GM20431 (cell line): ENCODE measurements around the gene HOXA1.

ENCODE experiments used
- in situ Hi-C: fragments of 300-500 bp; cut with MseI, MboI; formaldehyde crosslinking; loops from one replicate; pipeline ENCODE4 v1.15.0; 2020; ENCODE audit warnings: low sequenced_read_pairs; ENCODE audit not compliant: unreplicated experiment

HOXA1 gene

DNA sequence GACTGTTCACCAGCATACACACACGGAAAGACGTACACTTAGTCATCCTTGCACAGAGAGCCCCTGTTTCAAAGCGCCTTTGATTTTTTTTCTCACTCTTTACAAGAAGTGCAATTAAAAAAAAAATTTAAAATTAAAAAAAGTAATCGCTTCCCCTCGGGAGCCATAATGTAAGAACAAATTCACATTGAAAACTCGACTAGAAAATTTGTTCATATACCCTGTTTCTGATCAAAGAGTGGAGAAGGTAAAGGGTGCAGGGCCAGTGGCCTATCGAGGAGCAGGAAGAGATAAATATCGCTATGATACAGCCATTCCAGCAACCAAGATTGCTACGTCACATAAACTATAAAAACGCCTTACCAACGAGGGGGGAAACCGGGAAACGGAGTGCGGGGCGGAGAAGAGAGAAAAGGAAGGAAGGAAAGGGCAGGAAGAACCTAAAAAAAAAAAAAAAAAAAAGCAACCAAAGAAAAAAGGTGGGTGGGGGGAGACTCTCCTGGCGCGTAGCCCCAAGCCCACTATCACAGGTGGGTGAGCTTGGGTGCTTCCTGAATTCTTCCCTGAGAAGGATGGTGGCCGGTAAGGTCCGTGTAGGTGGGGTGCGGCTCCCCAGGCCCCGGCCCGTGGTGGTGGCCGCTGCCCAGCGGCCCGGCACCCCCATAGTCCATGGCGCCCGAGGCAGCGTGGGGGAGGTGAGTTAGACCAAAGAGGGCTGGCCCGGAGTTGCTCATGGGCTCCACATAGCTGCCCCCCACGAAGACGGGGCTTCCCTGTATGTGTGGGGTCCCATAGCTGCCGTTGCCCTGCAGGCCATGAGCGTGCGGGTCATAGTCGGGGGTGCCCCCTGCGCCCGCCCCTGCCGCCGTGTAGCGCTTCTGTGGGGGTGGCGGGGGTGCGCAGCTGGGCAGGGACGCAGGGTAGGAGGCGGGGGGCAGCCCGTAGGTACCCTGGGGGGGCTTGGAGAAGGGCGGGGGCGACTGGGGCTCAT lies 11.9 kb upstream of the HOXA1 start:
- in situ Hi-C loops: no loop called here

GRCh38 chr7:27106901-27107240 lies 11.1 kb upstream of the HOXA1 start:
- in situ Hi-C loops: no loop called here

GRCh38 chr7:27106181-27106900 lies 10.5 kb upstream of the HOXA1 start:
- in situ Hi-C loops: no loop called here

DNA sequence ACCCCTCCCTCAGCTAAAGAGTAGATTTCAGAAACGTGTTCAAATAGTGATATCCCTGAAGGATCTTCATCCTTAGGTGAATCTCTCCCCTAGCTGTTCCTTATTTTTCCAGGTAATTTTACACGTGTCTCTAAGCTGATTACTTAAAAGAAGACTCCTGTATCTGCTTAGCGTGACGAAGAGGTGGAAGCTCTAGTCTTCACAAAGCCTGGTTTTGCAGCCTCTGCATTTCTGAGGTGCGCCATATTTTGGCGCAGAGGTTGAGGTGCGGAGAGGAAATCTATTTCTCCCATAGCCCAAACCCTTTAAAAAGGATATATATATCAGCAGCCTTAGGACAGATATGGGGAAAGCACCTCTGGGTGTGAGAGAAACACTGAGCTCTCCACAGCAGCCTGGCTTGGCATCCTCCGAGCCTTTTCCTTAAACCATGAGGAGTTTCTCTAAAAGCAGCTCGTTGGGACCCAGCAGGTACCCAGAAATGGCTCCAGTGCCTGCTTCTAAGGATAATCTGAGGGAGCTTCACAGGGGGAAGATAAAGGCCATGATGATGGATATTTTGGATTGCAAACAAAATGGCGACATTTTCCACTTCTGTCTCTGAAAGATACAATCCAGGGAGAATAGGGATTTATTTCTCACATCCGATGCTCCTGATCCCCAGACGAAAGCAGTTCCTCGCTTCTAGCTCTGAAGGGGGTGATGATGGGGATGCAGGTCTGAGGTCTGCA lies 9.7 kb upstream of the HOXA1 start:
- in situ Hi-C loops: no loop called here

- in situ Hi-C loops: no loop called here
Measured at GRCh38 chr7:27104341-27105058, 8.7 kb upstream of the HOXA1 start.

DNA sequence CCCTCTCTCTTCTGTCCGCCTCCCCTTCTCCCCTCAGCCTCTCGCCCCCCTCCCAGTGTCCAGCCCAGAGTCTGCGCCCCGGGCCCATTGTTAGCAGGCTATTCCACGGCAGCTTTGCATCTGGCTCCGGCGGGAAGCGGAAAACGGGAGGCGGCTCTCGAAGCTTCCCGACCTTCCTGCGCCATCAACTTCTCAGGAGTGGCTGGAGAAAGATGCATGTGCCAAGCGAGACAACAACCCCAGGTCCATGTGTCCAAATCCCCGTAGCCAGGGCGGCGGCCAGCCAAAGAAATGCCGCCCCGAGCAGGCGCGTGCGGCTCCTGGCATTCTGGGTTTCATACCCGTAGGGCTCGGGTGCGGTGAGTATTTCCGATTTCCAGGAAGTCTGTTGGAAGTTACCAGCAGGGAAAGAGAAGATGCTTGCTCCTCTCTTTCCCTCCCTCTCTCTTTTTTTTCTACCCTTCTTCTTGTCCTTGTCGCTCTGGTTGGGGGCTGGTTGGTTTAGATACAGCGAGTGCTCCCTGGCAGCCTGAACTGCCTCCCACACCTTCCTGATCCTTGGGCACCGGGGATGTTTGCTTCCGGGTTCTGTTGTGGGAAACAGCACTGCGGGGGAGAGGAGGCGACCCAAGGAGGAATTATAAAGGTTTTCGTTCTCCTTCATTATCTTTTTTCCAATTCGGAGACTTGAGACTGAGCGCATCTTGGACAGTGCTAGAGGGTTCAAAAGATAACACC lies 7.9 kb upstream of the HOXA1 start:
- in situ Hi-C loops: no loop called here

DNA sequence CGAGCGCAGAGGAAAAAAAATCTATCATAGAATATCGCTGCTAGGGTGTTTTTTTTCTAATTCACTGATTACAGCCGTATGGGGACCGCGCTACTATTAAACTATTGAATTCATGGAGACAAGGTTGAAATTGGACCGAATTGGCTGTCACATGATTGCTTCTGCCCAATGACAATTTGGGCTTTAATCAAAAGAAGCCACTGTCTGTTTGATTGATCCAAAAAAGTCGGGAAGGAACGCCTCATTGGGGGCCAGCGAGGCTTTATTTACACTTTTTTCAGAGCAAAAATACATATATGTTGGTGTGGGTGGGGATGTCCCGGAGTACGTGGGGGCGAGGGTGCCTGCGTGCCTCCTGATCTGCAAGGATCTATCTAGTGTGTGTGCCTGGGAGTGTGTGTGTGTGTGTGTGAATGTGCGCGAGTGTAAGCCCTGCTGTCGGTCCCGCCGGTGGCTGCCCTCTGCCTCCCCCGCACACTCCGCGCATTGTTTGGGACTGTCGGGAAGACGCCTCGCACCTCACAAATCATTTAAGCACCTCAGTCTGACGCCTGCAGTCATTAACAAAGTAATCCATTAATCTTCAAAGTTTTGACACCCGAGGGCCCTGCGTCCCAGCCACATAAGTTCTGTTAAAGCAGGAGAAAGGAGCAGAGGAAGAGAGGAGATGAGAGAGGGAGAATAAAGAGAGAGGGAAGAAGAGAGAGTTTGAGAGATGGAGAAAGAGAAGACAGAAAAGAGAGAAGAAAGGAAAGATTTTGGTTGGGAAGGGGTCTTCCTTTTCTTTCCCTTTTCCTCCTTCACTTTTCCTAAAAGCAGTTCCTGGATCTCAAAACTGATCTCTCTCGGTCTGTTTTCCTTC lies 7.0 kb upstream of the HOXA1 start, which contains the start of gene HOXA2:
HOXA2 (minus strand) TSS at position 103 of the 862 bp plus-strand sequence. CDS start 183 bp downstream, outside the sequence.
- in situ Hi-C loops: no loop called here

GRCh38 chr7:27101957-27102580 lies 6.3 kb upstream of the HOXA1 start:
- in situ Hi-C loops: no loop called here

GRCh38 chr7:27101171-27101956 lies 5.6 kb upstream of the HOXA1 start:
- in situ Hi-C loops: no loop called here

DNA sequence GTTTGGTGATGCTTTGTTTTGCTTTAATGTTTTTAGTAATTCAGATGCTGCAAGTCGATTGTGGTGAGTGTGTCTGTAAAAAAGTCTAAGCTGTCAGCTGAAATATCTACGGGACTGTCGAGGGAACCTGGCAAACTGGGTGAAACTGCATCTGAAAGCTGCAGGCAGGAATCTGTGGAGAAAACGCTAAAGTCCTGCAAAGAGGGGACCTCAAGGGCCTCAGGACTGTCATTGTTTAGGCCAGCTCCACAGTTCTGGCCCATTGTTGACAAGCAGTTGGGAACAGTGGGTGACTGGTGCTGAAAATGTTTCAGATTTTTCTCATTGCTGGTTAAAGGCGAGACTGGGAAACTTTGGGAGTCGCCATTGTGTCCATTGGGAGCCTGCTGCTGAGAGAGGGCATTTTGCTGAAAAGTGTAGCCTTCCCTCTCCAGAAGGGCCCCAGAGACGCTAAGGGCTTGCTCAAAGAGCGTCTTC lies 4.9 kb upstream of the HOXA1 start:
- in situ Hi-C loops: no loop called here

DNA sequence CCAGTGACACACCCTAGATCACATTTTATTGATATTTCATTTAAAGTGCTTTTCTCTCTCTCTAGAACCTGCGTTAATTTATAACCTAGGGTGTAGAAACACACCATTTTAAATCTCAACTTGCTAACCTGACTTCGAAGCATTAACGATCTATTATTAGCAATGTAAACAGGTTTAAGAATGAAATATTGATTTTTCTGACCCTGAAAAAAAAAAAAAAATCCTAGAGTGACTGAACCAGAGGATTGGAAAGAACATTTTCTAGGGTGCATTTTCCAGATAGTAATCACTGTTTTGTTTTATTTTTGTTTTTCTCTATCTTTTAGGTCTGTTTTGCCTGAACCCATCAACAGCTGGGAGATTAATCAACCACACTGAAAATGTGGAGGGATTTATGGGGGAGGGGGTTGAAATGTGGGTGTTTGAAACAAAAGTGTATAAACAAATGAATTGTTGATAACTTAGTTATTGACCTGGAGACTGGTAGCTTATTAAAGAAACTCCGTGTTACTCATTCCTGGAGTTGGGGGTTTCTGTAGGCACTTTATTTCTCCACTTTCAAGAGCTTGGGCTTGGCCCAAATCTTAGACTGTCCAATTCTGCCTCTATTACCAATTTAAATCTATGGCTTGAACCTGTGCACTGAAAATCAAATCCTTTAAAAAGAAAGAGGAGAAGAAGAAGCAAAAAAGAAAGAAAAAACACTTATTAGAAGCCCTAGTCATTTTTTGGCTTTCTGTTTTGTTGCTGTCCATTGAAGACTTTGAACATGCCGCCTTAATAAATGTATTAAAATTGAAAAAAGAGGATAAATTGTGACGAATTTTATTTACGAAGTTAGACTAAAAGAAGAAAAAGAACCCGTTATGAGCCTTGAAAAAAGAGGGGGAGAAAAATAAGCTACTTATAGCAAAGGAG lies 3.9 kb upstream of the HOXA1 start:
- in situ Hi-C loops: no loop called here

DNA sequence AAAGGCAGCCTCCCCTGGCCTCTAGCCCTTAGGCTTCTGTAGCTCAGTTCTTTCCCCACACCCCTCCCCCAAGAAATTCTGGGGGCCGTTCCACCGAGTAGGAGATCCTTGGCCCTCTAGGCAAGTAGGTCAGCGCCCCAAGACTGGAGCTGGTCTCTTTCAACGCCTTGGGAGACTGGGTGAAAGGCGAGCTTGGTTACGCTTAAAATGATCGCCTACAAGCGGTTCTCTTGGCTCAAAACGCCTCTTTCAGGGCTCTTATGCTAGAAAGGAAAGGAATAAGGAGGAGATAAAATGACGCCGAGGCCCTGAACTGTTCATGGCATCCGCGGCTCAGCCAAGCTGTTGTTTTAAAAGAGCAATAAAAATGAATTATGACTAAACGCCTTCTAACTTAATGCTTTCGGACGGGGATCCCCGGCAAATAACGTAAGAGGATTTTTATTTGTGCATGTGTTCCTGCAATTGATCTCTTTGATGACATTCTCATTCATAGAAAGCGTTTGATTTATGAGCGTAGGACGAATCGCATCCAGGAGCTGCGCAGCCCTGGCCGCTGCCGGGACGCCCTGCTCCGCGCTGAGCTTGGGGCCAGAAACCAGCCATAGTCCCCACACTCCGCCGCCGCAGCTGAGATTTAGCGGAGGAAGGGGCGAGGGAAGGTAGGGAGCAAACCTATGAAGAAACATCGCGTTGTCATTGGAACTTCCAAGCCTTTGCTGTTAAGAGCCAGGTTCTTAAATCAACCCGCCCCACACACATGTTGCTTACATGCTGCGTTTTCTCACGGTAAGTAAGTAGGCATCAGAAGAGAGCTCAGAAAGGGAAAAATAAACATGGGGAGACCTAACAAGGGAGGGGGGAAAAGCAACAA lies 3.0 kb upstream of the HOXA1 start:
- in situ Hi-C loops: no loop called here

DNA sequence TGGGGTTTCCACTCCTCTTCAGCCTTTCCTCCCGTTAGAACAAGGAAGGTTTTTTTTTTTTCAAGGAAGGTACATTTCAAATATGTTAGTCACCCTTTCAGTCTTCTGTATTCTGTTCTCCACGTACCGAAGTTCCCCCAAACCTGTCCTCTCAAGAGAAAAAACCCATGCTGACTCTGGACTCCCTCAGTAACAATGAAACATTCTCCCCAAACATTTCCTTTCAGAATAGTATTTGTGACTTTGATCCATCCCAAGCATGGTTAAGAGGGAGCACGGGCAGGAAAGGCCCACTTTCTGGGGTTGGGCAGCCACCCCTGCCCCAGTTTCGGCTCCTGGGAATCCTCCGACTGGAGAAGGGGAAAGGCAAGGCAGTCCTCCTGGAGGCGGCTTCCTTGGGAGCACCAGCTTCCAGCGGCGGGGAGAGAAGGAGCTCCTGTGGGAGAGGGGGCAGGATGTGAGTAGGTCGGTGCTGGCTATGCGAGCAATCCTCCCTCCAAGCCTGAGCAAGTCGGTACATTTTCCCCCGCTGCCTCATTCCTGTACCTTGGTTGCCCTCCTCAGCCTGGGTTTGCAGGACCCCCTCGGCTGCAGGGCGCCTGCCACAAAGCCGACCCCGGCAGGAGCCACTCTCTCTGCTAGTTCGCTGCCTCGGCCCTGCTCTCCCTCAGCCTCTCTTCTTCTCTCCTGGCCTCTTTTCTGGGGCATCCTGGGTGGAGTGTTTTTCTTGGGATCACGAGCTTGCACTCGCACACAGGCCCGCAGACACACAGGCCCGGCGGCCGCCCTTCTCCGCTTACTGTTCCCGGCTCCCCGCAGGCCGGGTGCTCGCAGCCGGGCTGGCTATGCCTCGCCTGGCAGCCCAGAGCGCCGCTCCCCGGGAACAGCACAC lies 2.1 kb upstream of the HOXA1 start:
- in situ Hi-C loops: no loop called here
